Glomerular endothelial cell (primary cell): Measurements from ENCODE around the gene RIPPLY2. TPM values are rescaled to one million over a fixed set of nuclear protein-coding genes. Genes with fewer than 3 reads are reported as not detected.
"Not testable (repeated sequence)": the region's sequence is repeated elsewhere in the genome, so short reads cannot be mapped to it uniquely, and the experiment has no call there.

ENCODE experiments used
- DNase-seq: peaks from one replicate; pipeline ENCODE4 v3.0.0-alpha.2; 2011; ENCODE audit warnings: low read depth, low spot score; ENCODE audit errors: extremely low read depth
- total RNA-seq: library from RNA; depleted of rRNA; stranded (reverse); fragments of >200 nt; gene quantifications from 2 replicates; pipeline ENCODE4 v1.2.3, GENCODE V29; 2015

Gene RIPPLY2
- total RNA-seq = not detected in 2 replicates

GRCh38 chr6:83853178-83854000, at the start of gene RIPPLY2:
TSS of gene RIPPLY2 (plus strand) at chr6:83853360. CDS start at chr6:83853417, 57 bp downstream.
- DNase-seq = no peak

GRCh38 chr6:83803492-83803891, 49.7 kb upstream of the RIPPLY2 start:
- DNase-seq = not testable (repeated sequence)

- DNase-seq = no peak
These were observed 48.3 kb upstream of the RIPPLY2 start for GRCh38 chr6:83804886-83805285.

GRCh38 chr6:83808005-83808404, 45.2 kb upstream of the RIPPLY2 start:
- no peak for DNase-seq

GRCh38 chr6:83808926-83809325, 44.2 kb upstream of the RIPPLY2 start:
- no peak for DNase-seq

- no peak for DNase-seq
These were observed 40.6 kb upstream of the RIPPLY2 start for GRCh38 chr6:83812595-83812994.

GRCh38 chr6:83815631-83816272, 37.4 kb upstream of the RIPPLY2 start:
- peak; percentile 72 for DNase-seq

GRCh38 chr6:83822629-83823169, 30.5 kb upstream of the RIPPLY2 start:
- DNase-seq = no peak

- DNase-seq = no peak
These were observed 28.8 kb upstream of the RIPPLY2 start for GRCh38 chr6:83824388-83824801.

- DNase-seq = no peak
These were observed 28.3 kb upstream of the RIPPLY2 start for GRCh38 chr6:83824831-83825230.

- no peak for DNase-seq
These were observed 26.1 kb upstream of the RIPPLY2 start for GRCh38 chr6:83827050-83827449.

GRCh38 chr6:83838727-83839126, 14.4 kb upstream of the RIPPLY2 start:
- DNase-seq = no peak

- no peak for DNase-seq
These were observed 9.0 kb upstream of the RIPPLY2 start for GRCh38 chr6:83844170-83844569.

- no peak for DNase-seq
These were observed 6.9 kb upstream of the RIPPLY2 start for GRCh38 chr6:83846291-83846690.

- no peak for DNase-seq
These were observed 6.0 kb upstream of the RIPPLY2 start for GRCh38 chr6:83847179-83847578.

GRCh38 chr6:83849127-83849526, 4.0 kb upstream of the RIPPLY2 start:
- DNase-seq = no peak

- no peak for DNase-seq
These were observed 3.5 kb upstream of the RIPPLY2 start for GRCh38 chr6:83849610-83850009.

GRCh38 chr6:83852528-83853177, 507 bp upstream of the RIPPLY2 start:
- DNase-seq = no peak

GRCh38 chr6:83854001-83854501, 891 bp downstream of the RIPPLY2 start:
- no peak for DNase-seq

GRCh38 chr6:83854766-83855165, 1.6 kb downstream of the RIPPLY2 start:
- DNase-seq = no peak
